Lung (tissue), 12 donors: ENCODE measurements around the gene TREM2. TPM values are rescaled to one million over a fixed set of nuclear protein-coding genes. Genes with fewer than 3 reads are reported as not detected.
A peak's percentile ranks its signal among the peaks of the same experiment; 100 is the strongest.

ENCODE experiments used
- ATAC-seq: fragments of 200-7000 bp; cut with Tn5 transposase; one replicate; pipeline ENCODE4 v1.9.1; 2020; ENCODE audit warnings: moderate number of reproducible peaks; ENCODE audit not compliant: insufficient read depth, low FRiP score
- DNase-seq, 3 donors: peaks; one replicate each; pipeline ENCODE4 v3.0.0-alpha.2; 2013 to 2017
- H3K27ac ChIP-seq, 2 donors: one replicate each; pipeline ENCODE4 v1.5.1; 2013; ENCODE audit warnings: mild to moderate bottlenecking in 2 of 2, moderate library complexity in 2 of 2, control low read depth in 1 of 2, inconsistent platforms in 1 of 2, low read depth in 1 of 2, low read length in 1 of 2
- H3K27me3 ChIP-seq, 3 donors: one replicate each; pipeline ENCODE4 v1.5.1; 2013; ENCODE audit warnings: low read length in 2 of 3; ENCODE audit not compliant: control insufficient read depth in 3 of 3, insufficient read depth in 3 of 3
- H3K36me3 ChIP-seq, 4 donors: one replicate each; pipeline ENCODE4 v1.5.1; 2013; ENCODE audit warnings: low read length in 4 of 4, mild to moderate bottlenecking in 1 of 4, moderate library complexity in 1 of 4; ENCODE audit not compliant: control insufficient read depth in 4 of 4, insufficient read depth in 4 of 4
- H3K4me1 ChIP-seq, 5 donors: one replicate each; pipeline ENCODE4 v1.5.1; 2013; ENCODE audit warnings: low read length in 5 of 5, mild to moderate bottlenecking in 2 of 5, moderate library complexity in 1 of 5; ENCODE audit not compliant: control insufficient read depth in 5 of 5, insufficient read depth in 5 of 5
- H3K4me3 ChIP-seq: one replicate; pipeline ENCODE4 v1.5.1; 2013; ENCODE audit warnings: mild to moderate bottlenecking, control low read depth, moderate library complexity
- H3K9ac ChIP-seq, 2 donors: one replicate each; pipeline ENCODE4 v1.5.1; 2013; ENCODE audit warnings: low read length in 2 of 2, control low read depth in 1 of 2; ENCODE audit not compliant: insufficient read depth in 1 of 2
- H3K9me3 ChIP-seq, 4 donors: one replicate each; pipeline ENCODE4 v1.5.1; 2013; ENCODE audit warnings: low read length in 3 of 4, mild to moderate bottlenecking in 1 of 4, moderate library complexity in 1 of 4; ENCODE audit not compliant: control insufficient read depth in 4 of 4, insufficient read depth in 3 of 4
- CTCF ChIP-seq: IDR thresholded peaks from 2 replicates; pipeline ENCODE4 v1.5.1; 2012; ENCODE audit warnings: mild to moderate bottlenecking; ENCODE audit errors: control extremely low read depth, extremely low read depth
- WGBS, 2 donors: extraction: QIAGEN DNeasy Blood & Tissue Kit; methylation state at CpG; one replicate each; pipeline ENCODE4 v1.1.7; 2013; 5-methylcytosine and 5-hydroxymethylcytosine counted together
- polyA plus RNA-seq, 2 donors: library from polyadenylated mRNA; stranded (reverse); fragments of 200-250 nt; gene quantifications; one replicate each; pipeline ENCODE4 v1.2.1, GENCODE V29; 2013
- total RNA-seq, 2 donors: library from RNA; depleted of rRNA in 1 of 2; stranded (reverse); fragments of >200 nt in 1 of 2; gene quantifications; one replicate each; pipeline ENCODE4 v1.2.1, GENCODE V29; 2014 to 2021
- donor health status: control.
- donor health status: control.
- donor health status: Bipolar disorder and iron deficiency.
- donor health status: healthy.
- donor health status: DM: yes; HTN: yes; CAD: no.

TREM2 gene
- total and polyA plus RNA-seq, 4 donors: 1.6 to 48.0 (median 9.1) TPM

GRCh38 chr6:41135062-41135832 is 27.7 kb downstream of the TREM2 start:
- Histone ChIP-seq H3K4me1 (no peaks in the 10 kb centered on the region), H3K9ac (no peak overlapping the region), H3K27ac (no peak overlapping the region), H3K36me3 (peaks cover 0 to 39% (median under 1%) of the 10 kb centered on the region in 4 donors), H3K9me3 (no peaks in the 10 kb centered on the region), H3K27me3 (no peaks in the 10 kb centered on the region), H3K4me3 (no peak overlapping the region)
- DNase-seq (no peak), ATAC-seq (no peak)
- no peak for TF ChIP-seq CTCF
- 91 to 96% methylated on average over 3 of the region's 3 CpGs for WGBS, 2 donors

- TF ChIP-seq CTCF: no peak
- peaks cover 0 to 17% (median under 1%) of the 10 kb centered on the region in 4 donors for H3K36me3 ChIP-seq
Observed at GRCh38 chr6:41132254-41132653, 30.7 kb downstream of the TREM2 start.

DNA sequence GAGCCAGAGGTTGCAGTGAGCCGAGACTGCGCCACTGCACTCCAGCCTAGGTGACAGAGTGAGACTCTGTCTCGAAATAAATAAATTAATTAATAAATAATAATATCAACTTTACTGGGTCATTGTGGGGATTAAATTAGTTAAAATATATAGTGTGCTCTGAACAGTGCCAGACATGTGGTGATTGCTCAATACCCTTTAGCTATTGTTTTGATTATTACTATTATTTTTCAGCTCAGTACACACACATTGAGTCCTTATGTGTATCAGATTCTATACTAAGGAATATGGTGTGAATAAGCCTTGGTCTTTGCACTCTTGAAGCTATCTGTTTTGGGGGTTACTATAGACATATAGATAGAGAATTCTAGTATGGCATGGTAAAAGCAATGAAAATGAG is 37.6 kb downstream of the TREM2 start:
- H3K36me3 ChIP-seq: peaks cover 0 to 5% (median 0%) of the 10 kb centered on the region in 4 donors
- H3K4me1 ChIP-seq: no peaks in the 10 kb centered on the region
- no peak overlapping the region for H3K27ac ChIP-seq
- no peak overlapping the region for H3K9ac ChIP-seq
- H3K27me3 ChIP-seq: no peaks in the 10 kb centered on the region
- no peak for DNase-seq
- ATAC-seq: no peak
- H3K4me3 ChIP-seq: no peak overlapping the region
- WGBS, 2 donors: 96 to 100% methylated on average over 3 of the region's 3 CpGs
- H3K9me3 ChIP-seq: no peaks in the 10 kb centered on the region
- no peak for TF ChIP-seq CTCF

More at GRCh38 chr6:41132254-41132653, 30.7 kb downstream of the TREM2 start:
- Histone ChIP-seq H3K4me1 (no peaks in the 10 kb centered on the region), H3K9me3 (no peaks in the 10 kb centered on the region), H3K27ac (no peak overlapping the region), H3K27me3 (no peaks in the 10 kb centered on the region), H3K4me3 (no peak overlapping the region), H3K9ac (no peak overlapping the region)
- DNase-seq (no peak), ATAC-seq (no peak)
- 32 to 62% methylated on average over 2 of the region's 2 CpGs for WGBS, 2 donors

- TF ChIP-seq CTCF: no peak
- H3K27me3 ChIP-seq: no peaks in the 10 kb centered on the region
- DNase-seq: peak in 1 of 3 donors; percentile 21
- no peak for ATAC-seq
- WGBS, 2 donors: 71 to 85% methylated on average over 1 of the region's 1 CpG
- peaks cover 0 to 5% (median 0%) of the 10 kb centered on the region in 4 donors for H3K36me3 ChIP-seq
- H3K4me1 ChIP-seq: no peaks in the 10 kb centered on the region
- H3K9me3 ChIP-seq: no peaks in the 10 kb centered on the region
- H3K27ac ChIP-seq: no peak overlapping the region
- no peak overlapping the region for H3K4me3 ChIP-seq
- no peak overlapping the region for H3K9ac ChIP-seq
Observed at GRCh38 chr6:41122918-41123317, 40.0 kb downstream of the TREM2 start.
